Cerebellar cortex (tissue), 1 donor: ENCODE data around the gene URI1.
A peak's percentile ranks its signal among the peaks of the same experiment; 100 is the strongest.
"Not testable (repeated sequence)": the region's sequence is repeated elsewhere in the genome, so short reads cannot be mapped to it uniquely, and the experiment has no call there.

Experiments used
- DNase-seq: peaks from one replicate; pipeline ENCODE4 v3.0.0-alpha.2; 2015; ENCODE audit warnings: low spot score

Gene URI1

DNA sequence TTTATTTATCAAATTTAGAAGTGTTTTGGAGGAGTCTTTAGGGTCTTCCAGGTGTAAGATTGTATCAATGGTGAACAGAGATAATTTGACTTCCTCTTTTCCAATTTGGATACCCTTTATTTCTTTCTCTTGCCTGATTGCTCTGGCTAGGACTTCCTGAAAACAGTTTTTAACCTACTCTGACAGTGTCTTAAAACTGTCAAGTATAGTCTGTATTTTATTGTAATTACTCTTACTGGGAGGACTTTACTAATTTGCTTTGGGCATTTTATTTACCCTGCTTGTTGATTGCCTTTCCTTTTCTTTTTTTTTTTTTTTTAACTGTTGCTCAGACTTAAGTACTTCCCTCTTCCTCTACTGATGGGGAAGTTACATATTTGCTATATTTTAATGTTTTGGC, 81.3 kb downstream of the URI1 start:
- DNase-seq: no peak

DNA sequence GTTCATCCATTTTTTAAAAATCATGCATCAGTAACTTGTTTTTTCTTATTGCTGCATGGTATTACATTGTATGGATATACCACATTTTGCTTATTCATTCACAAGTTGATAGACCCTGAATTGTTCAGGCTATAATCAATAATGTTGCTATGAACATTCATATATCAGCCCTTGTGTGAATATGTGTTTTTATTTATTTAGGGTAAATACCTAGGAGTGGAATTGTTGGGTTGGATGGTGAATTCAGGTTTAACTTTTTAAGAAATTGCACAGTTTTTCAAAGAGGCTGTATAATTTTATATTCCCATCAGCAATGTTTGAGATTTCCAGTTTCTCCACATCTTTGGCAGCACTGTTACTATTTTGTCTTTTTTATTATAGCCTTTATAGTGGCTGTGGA, 82.1 kb downstream of the URI1 start:
- no peak for DNase-seq

DNA sequence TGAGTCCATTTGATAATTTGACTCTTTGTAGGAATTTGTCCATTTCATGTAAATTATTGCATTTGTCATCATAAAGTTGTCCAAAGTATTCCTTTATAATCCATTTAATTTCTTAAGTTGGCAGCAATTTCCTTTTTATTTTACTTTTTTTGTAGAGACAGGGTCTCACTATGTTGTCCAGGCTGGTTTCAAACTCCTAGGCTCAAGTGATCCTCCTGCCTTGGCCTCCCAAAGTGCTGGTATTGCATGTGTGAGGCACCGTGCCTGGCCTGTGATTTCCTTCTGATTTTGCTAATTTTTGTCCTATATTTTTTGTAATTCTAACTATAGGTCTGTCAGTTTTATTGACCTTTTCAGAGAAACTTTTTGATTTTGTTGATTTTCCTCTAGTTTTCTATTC, 84.9 kb downstream of the URI1 start:
- no peak for DNase-seq

DNA sequence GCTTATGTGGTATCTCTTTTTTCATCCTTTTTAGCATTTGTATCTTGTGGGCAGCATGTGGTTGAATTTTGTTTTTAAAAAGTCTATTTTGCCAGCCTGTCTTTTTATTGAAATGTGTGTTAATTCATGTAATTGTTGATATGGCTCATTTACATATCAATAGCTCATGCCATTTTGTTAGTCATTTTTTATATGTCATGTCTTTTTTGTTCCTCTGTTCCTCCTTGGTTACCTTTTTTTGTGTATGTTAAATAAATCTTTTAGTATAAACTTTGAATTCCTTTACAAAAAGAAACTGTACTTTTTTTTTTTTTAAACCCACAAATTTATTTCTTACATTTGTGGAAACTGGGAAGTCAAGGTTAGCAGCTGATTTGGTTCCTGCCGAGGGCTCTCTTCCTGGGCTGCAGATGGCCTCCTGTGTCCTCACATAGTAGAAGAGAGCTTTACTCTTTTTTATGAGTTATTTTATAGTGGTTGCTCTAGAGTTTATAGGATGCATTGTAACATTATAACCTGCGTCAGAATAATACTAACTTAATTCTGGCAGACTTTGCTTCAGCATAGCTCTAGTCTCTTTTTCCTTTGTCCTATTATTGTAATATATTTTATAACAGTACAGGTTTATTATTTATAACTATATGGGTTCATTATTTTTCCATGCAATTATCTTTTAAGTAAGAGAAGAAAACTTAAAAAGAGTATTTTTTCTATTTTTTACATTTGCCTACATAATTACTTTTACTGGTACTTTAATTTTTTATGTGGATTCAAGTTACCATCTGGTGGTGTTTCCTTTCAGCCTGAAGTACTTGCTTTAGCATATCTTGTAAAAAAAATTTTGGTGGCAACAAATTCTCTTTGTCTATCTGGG, 86.3 kb downstream of the URI1 start:
- DNase-seq: no peak

- DNase-seq: no peak
Observed at GRCh38 chr19:30028992-30029343, 86.9 kb downstream of the URI1 start.

DNA sequence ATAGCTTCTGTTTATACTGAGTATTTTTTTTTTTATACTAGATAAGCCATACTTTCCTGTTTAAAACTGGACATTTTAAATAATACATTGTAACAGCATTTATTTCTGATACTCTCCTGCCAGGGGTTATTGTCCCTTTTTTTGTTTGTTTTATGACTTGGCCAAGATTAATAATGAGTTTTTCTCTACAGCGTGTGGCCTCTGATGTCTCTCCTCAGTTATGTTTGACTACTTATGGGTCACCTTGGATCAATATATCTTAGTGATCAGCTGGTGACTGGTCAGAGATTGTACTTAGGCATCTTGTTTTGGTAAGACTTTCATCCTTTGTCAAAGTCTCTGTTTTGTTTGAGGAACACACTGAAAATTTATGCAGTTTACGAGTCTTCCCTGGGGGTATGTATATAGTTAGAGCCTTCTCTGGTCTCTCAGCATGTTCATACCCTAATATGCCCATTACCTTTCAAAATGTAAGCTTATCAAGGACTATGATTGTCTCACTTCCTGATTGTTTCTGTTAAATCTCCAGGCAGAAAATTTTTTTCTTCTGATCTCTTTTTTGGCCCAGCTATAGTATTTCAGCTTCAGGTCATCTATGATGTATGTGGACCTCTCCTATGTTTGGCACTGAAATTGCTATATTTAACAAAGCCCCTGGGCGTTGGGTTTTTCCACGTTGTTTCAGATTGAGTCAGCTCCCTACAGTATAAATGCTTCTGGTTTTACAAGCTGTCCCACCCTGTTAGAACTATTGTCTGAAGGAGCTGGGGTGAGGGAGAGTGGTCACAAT, 87.9 kb downstream of the URI1 start:
- no peak for DNase-seq

GRCh38 chr19:30034321-30034720, 92.3 kb downstream of the URI1 start:
- DNase-seq: no peak

DNA sequence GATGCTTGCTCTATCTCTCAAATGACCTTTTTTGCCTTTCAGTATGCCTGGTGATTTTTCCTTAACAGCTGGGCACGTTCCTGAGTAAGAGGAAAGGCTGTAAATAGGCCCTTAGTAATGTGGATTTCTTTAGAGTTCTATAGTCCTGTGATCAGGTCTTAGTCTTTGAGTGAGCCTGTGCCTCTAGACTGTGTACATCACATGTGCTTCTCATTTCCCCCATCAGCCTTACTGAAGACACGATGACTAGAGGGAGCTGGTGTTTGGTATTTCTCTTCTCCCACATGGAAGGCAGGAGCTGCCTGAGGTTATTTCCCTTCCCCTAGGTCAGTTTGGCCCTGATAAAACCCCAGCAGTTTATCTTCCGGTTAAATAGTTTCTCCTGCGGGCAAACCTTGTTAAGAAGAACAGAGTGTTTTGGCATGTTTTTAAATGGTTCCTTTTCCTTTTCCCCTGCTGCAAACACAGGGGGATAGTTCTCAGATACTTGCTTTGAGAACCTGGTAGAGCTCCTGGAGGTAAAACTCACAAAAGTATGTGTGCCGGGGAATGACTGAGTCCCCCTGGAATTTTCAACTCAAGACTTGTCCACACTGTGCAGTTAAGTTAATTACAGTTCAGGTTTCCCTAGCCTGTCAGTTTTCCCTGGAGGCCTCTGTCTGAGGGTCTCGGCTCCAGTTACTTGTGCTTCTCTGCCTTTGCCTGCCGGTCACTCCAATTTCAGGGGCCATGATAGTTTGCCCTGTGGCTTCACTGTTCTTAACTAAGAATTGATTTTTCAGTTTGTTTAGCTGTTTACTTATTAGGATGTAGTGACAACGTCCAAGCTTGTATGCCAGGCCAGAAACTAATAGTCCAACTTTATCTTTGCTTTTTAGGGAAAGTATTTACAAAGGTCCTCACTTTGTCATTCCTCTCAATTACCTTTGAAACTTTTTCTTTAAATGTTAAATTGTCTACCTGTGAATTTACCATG, 94.4 kb downstream of the URI1 start:
- no peak for DNase-seq

- DNase-seq: no peak
Observed at GRCh38 chr19:30037835-30038234, 95.8 kb downstream of the URI1 start.

- not testable (repeated sequence) for DNase-seq
Observed at GRCh38 chr19:30041931-30042330, 99.9 kb downstream of the URI1 start.

DNA sequence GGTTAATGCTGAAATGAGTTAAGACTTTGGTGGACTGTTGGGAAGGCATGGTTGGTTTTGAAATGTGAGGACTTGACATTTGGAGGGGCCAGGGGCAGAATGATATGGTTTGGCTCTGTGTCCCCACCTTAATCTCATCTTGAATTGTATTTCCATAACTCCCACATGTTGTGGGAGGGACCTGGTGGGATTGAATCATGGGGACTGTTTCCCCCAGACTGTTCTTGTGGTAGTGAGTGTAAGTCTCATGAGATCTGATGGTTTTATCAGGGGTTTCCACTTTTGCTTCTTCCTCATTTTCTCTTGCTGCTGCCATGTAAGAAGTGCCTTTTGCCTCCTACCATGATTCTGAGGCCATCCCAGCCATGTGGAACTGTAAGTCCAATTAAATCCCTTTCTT, 101.0 kb downstream of the URI1 start:
- DNase-seq: not testable (repeated sequence)

GRCh38 chr19:30044273-30045248, 102.5 kb downstream of the URI1 start:
- DNase-seq: no peak

DNA sequence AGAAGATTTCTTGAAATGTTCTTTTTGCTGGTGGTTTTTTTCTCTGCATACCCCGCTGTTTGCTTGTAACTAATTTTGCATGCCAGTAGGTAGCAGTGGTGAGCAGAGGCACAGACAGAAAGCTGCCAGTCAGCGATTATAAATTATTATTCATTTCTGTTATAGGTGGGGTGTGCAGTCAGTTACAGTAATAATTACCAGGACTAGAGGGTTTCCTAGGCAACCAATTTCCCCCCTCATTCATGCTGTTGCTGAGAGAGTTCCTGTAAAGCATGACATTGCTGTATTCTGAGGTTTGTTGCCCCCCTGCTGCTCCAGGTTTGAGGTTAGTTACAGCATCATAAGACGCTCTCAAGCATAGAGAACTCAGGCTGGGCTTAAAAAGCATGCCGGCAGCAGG, 104.5 kb downstream of the URI1 start:
- peak; percentile 66 for DNase-seq

GRCh38 chr19:30047432-30047831, 105.4 kb downstream of the URI1 start:
- peak; percentile 20 for DNase-seq

GRCh38 chr19:30049226-30049625, 107.2 kb downstream of the URI1 start:
- DNase-seq: no peak

- DNase-seq: no peak
Observed at GRCh38 chr19:30049846-30050667, 108.0 kb downstream of the URI1 start.

DNA sequence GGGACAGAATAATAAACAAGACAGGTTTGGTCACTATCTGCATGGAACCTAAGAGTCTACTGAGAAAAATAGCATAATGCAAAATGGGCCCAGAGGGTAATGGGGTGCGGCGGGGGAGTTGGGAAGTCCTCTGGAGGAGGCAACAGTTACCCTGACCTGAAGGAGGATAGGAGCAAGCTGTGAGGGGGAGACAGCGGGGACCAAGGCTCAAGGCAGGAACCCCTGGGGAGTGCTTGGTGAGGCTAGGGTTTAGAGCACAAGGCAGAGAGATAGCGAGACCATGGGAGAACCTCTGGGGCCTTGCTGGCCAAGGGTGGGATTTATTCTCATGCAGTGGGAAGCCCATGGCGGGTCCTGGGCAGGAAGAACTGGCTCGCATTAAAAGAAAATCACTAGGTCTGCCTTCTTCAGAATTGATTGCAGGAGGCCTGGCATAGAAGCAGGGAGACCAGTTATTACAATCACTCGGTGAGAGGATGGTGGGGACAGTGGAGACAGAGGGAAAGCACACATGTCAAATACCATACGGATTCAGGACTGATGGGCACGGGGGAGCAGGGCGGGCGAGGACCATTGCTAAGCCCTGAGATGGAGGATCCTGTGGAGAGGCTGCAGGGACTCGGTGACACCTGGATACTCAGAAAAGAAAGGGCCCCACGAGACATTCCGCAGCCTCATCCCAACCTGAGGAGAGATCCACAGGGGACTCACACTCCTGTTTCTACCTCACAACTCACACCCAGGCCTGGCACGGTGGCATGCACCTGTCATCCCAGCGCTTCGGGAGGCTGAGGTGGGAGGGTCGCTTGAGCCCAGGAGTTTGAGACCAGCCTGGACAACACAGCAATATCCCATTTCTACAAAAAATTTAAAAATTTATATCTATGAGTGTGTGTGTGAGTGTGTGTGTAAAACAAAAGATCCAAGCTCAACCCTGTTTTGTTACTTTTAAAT, 110.4 kb downstream of the URI1 start:
- DNase-seq: no peak

DNA sequence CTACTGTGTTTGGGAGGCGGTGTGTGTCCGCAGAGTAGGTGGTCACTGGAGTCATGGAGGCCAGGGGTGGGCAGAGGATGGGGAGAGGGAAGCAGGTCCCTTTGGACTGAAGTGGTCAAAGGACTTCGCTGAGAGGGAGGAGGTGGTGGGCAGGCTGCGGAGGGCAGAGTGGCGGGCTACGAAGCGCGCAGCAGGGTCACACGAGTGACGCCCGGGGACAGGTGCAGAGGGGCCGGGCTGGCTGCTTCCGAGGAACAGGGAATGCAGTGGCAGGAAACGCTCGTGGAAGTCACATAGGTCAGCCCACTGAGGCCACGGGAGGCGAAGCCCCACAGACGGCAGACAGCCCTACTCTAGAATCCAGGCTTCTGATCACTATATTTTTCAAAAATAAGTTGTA, 111.5 kb downstream of the URI1 start:
- DNase-seq: no peak

- DNase-seq: no peak
Observed at GRCh38 chr19:30054210-30054609, 112.2 kb downstream of the URI1 start.
